Dedifferentiated amniotic fluid mesenchymal stem cell (primary cell): Measurements from ENCODE around the gene KLHDC3.
A peak's percentile ranks its signal among the peaks of the same experiment; 100 is the strongest.

Source experiments
- DNase-seq: peaks from one replicate; pipeline ENCODE4 v3.0.0-alpha.2; 2016; ENCODE audit errors: extremely low spot score

Gene KLHDC3, protein sequence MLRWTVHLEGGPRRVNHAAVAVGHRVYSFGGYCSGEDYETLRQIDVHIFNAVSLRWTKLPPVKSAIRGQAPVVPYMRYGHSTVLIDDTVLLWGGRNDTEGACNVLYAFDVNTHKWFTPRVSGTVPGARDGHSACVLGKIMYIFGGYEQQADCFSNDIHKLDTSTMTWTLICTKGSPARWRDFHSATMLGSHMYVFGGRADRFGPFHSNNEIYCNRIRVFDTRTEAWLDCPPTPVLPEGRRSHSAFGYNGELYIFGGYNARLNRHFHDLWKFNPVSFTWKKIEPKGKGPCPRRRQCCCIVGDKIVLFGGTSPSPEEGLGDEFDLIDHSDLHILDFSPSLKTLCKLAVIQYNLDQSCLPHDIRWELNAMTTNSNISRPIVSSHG

DNA sequence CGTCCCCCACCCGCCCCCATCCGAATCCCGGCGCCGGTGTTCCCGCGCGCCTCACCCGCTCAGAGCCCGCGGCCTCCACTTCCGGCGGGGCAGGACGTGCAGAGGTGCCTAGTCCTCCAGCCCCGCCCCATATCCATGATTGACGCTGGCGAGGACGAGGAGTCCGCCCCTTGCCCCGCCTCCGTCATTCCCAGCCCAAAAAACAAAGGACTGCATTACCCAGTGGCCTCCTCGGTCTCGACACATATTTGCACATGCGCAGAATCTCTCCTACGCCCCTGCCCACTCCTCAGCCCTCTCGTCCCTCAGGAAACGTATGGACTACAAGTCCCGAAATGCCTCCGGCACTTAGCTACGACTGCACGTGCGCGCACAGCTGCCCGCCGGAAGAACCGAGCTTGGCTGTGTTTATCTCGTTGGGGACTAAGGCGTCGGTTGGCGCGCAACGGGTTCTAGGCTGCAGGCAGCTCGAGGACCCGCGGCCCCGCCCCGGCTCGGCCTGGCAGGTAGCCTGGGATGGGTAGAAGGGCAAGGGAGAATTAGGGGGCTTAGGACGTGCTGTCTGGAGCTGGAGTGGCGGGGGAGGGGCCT lies at the start of gene KLHDC3, which contains the start of gene MEA1:
TSS of gene KLHDC3 (plus strand) at position 407 of the 591 bp plus-strand sequence. CDS start 2,944 bp downstream, outside the sequence.
TSS of gene MEA1 (minus strand) at position 104 of the 591 bp plus-strand sequence. CDS start 133 bp downstream, outside the sequence.
- DNase-seq, result peak; percentile 100

GRCh38 chr6:42966571-42966970 lies 47.5 kb upstream of the KLHDC3 start:
- no peak for DNase-seq

GRCh38 chr6:42967228-42967627 lies 46.8 kb upstream of the KLHDC3 start:
- no peak for DNase-seq

- no peak for DNase-seq
Observed at GRCh38 chr6:42968126-42968701, 45.8 kb upstream of the KLHDC3 start.

- no peak for DNase-seq
Observed at GRCh38 chr6:42968783-42969182, 45.3 kb upstream of the KLHDC3 start.

DNA sequence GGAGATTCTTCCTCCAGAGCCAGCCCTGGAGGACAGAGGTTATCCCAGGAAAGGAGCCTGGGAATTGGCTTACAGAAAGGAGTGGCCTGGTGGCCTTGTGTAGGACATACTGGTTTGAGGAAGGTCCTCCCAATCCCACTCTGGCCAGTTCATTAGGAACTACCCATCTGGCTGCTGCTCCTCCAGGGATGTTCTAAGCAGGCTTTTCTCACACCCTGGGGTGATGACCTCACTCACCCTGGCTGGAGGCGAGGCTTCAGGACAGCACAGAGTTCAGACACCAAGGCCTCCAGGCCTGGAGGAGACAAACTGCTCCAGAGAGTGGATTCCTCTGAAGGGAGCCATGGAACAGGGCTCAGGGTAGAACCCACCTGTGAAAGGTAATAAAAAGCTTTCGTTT lies 44.6 kb upstream of the KLHDC3 start:
- no peak for DNase-seq

DNA sequence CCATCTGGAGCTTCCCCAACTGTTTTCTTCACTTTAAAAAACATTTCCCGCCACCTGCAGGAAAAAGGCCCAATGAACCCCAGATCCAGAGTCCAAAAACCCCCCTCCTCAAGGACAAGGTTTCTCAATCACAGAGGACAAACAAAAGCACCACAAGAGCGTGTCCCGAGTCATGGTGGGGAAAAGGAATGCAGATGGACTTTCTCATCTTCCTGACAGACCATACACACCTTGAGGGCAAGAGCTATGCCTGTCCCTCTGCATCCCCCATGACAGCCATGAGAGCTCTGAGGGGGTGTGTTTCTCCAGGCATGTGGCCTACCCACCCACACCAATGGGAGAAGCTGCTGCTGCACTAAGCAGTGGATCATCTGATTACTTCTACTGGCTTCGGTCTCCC lies 44.1 kb upstream of the KLHDC3 start:
- DNase-seq, result no peak

GRCh38 chr6:42970871-42971612 lies 43.0 kb upstream of the KLHDC3 start:
- DNase-seq, result no peak

GRCh38 chr6:42971746-42972327 lies 42.2 kb upstream of the KLHDC3 start:
- DNase-seq, result no peak

- DNase-seq, result no peak
Observed at GRCh38 chr6:42973926-42974325, 40.1 kb upstream of the KLHDC3 start.

DNA sequence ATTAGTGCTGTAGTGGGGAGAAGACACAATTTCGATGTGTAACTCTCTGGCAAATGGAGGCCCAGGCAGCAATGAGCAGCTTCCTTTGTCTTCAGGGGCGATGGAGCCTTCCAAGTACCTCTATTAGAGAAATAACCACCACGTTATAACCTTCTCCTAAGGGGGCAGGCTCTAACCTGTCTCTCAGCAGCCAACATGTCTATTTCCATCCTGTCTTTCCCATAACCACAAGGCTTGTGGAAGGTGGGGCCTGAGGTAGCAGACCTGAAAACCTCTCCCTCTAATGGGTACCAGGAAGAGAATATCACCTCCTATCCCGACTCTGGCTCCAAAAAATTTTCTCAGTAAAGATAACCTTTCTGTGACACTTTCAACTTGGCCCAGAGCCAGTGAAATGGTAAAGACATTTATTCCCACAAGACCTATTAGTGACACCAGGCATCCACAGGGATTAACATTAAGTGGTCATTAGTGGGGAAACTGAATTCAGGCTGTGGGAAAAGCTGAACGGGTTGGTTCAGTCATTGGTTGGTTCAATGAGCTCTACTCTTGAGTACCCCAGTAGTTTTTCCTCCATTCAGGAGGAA lies 39.0 kb upstream of the KLHDC3 start:
- no peak for DNase-seq

DNA sequence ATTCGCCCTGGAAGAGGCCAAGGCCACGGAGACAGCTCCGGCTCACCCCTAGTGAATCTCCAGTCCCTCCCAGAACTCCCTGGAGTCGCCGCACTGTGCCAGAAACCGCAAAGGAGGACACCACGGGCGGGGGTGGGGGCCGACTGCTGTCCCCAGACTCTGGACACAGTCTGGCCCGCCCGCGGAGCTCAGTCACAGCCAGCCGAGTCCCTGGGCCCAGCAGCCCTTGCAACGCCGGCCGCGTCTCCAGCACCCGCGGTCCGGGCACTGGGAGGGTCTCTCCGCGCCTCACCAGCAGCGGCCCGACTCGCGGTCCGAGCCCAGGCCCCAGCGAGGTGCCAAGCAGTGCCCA lies 35.6 kb upstream of the KLHDC3 start:
- DNase-seq, result no peak

DNA sequence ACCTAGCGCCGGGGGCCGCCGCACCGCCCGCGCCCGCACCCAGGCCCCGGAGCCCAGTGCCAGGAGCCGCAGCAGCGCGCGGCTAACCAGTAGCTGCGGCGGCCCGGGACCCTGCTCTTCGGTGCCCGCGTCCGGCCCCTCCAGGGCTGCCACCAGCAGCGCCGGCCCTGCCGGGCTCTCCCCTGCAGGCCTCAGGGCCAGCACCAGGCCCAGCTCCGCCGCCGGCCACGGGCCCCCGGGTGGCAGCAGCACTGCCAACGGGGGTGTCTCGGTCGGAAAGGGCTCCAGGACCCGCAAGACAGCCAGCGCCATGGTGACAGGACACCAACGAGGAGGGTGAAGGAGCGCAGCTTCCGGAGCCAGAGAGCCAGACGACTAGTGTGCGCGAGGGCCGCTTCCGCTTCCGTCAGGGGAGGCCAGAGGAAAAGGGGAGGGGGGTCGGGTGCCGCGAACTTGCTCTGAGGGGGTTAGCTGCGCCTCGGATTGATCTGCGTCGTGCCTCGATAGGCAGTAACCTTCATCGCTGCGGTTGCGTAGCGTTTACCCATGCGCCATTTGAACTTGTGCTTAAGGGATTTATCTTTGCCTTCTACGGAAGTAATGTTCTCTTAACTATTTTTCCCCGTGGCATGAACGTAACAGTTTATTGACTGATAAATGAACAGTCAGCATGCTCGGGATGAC lies 35.1 kb upstream of the KLHDC3 start, which contains the start of gene PEX6:
TSS of gene PEX6 (minus strand) at position 343 of the 684 bp plus-strand sequence. CDS start at position 312, 31 bp downstream.
- peak; percentile 54 for DNase-seq

DNA sequence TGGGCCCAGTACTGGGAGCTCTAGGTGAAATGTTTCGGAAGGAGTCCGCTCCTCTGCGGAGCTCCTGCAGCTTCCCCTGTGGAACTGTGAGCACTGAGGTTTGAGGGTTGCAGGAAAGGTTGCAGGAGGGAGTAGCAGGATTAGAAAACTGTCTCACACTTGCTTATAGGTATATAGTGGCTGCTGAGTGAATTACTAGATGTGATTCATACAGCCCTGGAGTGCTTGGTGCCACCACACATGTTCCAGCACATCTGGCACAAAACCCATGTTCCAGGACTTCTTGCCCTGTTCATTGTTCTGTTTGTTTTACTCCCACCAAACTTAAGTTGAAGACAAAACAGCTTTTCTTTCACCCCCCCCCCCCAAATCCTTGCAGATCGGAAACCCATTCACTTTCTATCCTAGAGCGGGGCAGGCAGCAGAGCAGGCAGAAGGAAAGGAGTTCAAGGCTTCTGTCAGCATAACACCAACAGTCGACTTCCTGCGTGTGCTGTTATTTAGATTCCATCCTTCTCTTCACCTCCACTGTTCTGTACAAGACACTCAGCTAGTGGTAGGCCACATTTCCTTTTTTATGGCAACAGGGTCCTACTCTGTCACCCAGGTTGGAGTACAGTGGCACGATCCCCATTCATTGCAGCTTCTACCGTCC lies 34.4 kb upstream of the KLHDC3 start:
- no peak for DNase-seq

GRCh38 chr6:42981836-42982235 lies 32.2 kb upstream of the KLHDC3 start:
- DNase-seq, result no peak

GRCh38 chr6:42984001-42984923 lies 29.8 kb upstream of the KLHDC3 start, which contains the start of gene PPP2R5D:
PPP2R5D (plus strand) TSS chr6:42984570; CDS start chr6:42984678, 108 bp downstream.
- DNase-seq, result peak; percentile 100

DNA sequence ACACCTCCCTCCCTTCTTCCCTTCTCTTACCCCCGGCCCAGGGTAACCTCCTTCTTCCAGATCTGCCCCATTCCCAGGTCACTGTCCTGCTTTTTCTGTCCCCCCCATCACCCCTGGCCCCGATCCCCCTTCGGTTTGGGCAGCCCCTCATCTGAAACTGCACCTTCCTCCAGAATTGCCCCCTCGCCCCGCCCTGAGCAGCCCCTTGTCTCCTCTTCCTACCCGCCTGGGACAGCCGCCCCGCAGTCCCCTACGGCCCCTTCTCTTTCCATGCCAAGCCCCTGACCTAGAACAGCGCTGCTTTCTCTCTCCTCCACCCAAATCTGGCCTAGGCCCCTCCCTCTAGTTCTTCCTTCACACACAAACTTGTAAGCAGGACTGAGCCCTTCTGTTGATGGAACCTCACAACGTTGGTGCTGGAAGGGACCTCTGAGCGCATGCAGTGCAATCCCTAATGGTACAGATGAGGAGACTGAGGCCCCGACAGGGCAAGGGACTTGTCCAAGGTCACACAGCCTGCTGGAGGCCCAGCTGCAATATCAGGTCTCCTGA lies 29.0 kb upstream of the KLHDC3 start:
- DNase-seq, result no peak

DNA sequence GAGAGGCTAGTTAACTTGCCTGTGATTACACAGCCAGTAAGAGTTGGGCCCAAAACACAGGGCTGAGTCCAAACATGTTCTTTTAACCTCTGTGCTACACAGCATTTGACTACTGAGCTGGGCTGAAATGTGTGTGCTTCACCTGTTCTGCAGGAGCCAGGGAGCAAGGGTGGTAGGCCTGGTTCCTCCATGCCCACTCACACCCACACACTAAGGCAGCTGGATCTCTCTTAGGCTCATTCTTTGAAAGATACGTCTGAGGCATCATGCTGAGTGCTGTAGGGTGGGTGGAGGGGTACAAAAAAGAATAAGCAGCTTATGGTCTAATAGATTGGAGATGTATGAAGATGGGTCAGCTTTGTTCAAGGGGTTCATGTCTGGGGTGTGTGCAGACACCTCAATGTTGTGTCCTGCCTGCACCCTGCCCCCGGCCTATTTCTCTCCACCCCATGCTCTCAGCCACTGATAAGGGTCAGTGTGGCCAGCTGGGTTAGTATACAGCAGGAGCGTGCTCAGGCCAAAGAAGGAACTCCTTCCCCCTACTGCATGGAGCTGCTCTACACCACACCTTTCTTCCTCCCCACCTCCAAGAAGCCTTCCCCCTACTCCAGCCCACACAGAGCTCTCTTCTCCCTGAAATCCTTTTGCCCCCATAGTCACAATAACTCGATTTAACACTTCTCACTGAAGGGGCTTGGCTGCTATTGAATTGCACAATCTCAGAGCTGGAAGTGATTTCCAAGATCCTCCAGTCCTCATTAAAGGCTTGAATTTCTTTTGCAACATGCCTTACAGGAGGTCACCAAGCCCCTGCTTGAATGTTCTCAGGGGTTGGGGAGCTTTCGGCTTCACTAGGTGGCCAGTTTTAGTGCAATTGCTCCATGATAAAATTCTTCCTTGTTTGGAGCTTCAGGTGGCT lies 26.3 kb upstream of the KLHDC3 start:
- DNase-seq, result no peak
